Measurements from ENCODE around the gene TBRG4.

GRCh38 chr7:45088821-45089340 lies 22.6 kb downstream of the TBRG4 start, which contains the start of gene NACAD:
- TF ChIP-seq CTCF (conservative IDR thresholded peaks at IDR 0.05) (no peak), ZFX (IDR thresholded peaks at IDR 0.05) (no peak)
